HepG2 (cell line): ENCODE results near the gene PCNA. TPM values are rescaled to one million over a fixed set of nuclear protein-coding genes. Genes with fewer than 3 reads are reported as not detected.

ENCODE experiments used
- ARNT ChIP-seq: fragments of 450-650 bp; IDR thresholded peaks from 2 replicates; pipeline ENCODE4 v1.6.1; 2017
- KDM2A ChIP-seq: sonication (generic); formaldehyde crosslinking; IDR thresholded peaks from 2 replicates; pipeline ENCODE4 v1.4.0; 2020; ENCODE audit warnings: low read depth, missing genetic modification reagents, borderline replicate concordance
- YY1 ChIP-seq: IDR thresholded peaks from 2 replicates; pipeline ENCODE4 v1.6.1; 2011; ENCODE audit warnings: low read length, low read depth, moderate library complexity, mild to moderate bottlenecking; ENCODE audit not compliant: insufficient read depth, insufficient replicate concordance
- ZBTB38 ChIP-seq: sonication (generic); formaldehyde crosslinking; IDR thresholded peaks from 2 replicates; pipeline ENCODE4 v1.5.1; 2020; ENCODE audit warnings: mild to moderate bottlenecking, missing genetic modification reagents
- ZNF124 ChIP-seq: sonication (generic); formaldehyde crosslinking; IDR thresholded peaks from 2 replicates; pipeline ENCODE4 v1.4.0; 2020; ENCODE audit warnings: missing genetic modification reagents
- ZNF234 ChIP-seq: sonication (generic); formaldehyde crosslinking; conservative IDR thresholded peaks from 2 replicates; pipeline ENCODE4 v1.5.1; 2020; ENCODE audit warnings: mild to moderate bottlenecking, missing genetic modification reagents
- ZNF431 ChIP-seq: sonication (generic); formaldehyde crosslinking; IDR thresholded peaks from 2 replicates; pipeline ENCODE4 v1.9.0; 2022; ENCODE audit warnings: missing genetic modification reagents, low read depth, mild to moderate bottlenecking, borderline replicate concordance
- ZNF547 ChIP-seq: sonication (generic); formaldehyde crosslinking; IDR thresholded peaks from 2 replicates; pipeline ENCODE4 v1.5.1; 2020; ENCODE audit warnings: mild to moderate bottlenecking, missing genetic modification reagents
- ZNF75D ChIP-seq: sonication (generic); formaldehyde crosslinking; IDR thresholded peaks from 2 replicates; pipeline ENCODE4 v1.8.1; 2023; ENCODE audit warnings: missing genetic modification reagents, mild to moderate bottlenecking, borderline replicate concordance
- polyA plus RNA-seq, 8 experiments: library from polyadenylated mRNA; depleted of rRNA in 3 of 8; stranded (reverse) in 7 of 8; unstranded in 1 of 8; fragments of >200 nt; fragmentation: Illumina TruSeq in 4 of 8; extraction: Trizol in 4 of 8; gene quantifications; 2 replicates each; pipeline versions ENCODE4 v1.2.1 to v1.2.3, GENCODE V29; 2011 to 2016; ENCODE audit warnings: low read depth in 4 of 8, missing spikeins in 1 of 8, mixed read lengths in 1 of 8; ENCODE audit not compliant: insufficient read depth in 1 of 8
- total RNA-seq, 5 experiments: library from RNA; depleted of rRNA; stranded (reverse); fragments of >200 nt; fragmentation: Illumina TruSeq; extraction: Trizol; gene quantifications; 2 replicates each; pipeline ENCODE4 v1.2.3, GENCODE V29; 2016; ENCODE audit warnings: low read depth in 1 of 5
- TF ChIP-seq, protein P1 (sequence below): sonication (generic); formaldehyde crosslinking; IDR thresholded peaks from 2 replicates; pipeline ENCODE4 v1.9.0; 2021; ENCODE audit warnings: missing genetic modification reagents, mild to moderate bottlenecking, borderline replicate concordance
- TF ChIP-seq, protein P2 (sequence below): sonication (generic); formaldehyde crosslinking; IDR thresholded peaks from 2 replicates; pipeline ENCODE4 v1.5.0; 2020; ENCODE audit warnings: missing genetic modification reagents
- TF ChIP-seq, protein P3 (sequence below): IDR thresholded peaks from 2 replicates; pipeline ENCODE4 v1.6.1; 2016; ENCODE audit warnings: mild to moderate bottlenecking
- TF ChIP-seq, protein P4 (sequence below): sonication (generic); formaldehyde crosslinking; IDR thresholded peaks from 2 replicates; pipeline ENCODE4 v1.5.0; 2020; ENCODE audit warnings: mild to moderate bottlenecking, missing genetic modification reagents, borderline replicate concordance
- TF ChIP-seq, protein P5 (sequence below): sonication (generic); formaldehyde crosslinking; IDR thresholded peaks from 2 replicates; pipeline ENCODE4 v1.5.1; 2020; ENCODE audit warnings: missing genetic modification reagents, mild to moderate bottlenecking, borderline replicate concordance

Gene PCNA
- total and polyA plus RNA-seq, 2 of the 13 experiments (the other 11 are each of a cell fraction or from before 2014, with no cell fraction given), result 229 to 655 TPM

DNA sequence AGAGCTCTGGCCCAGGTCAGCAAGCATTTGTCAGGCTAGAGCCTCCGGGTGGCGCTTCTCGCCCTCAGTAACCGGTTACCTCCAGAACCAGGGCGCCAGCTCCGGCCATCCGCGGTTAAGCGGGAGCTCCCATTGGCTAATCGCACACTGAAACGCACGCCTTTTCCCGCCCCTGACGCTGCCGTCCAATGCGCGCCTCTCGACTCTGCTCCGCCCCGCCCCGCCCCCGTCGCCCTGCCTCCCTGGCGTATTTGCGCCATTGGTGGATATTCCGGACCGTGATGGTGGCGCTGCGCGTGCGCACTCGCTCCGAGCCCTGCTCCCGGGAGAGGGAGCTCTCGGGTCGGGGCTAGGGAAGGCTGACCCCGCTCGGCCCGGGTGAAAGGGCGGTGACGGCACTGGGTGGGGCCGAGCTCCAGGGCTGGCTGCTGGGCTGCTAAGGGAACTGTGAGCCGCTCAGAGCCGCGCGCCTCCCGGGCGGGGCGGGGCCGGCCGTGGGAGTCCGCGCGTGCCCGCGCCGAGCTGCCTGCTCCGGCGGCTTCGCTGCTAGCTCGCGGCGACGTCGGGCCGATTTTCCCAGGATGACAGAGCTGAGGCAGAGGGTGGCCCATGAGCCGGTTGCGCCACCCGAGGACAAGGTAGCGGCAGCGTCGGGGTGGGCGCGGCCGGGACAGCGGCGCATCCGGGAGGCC, 6.9 kb upstream of the PCNA start, which contains the start of gene CDS2 (continued):
- TF ChIP-seq, protein P1, sequence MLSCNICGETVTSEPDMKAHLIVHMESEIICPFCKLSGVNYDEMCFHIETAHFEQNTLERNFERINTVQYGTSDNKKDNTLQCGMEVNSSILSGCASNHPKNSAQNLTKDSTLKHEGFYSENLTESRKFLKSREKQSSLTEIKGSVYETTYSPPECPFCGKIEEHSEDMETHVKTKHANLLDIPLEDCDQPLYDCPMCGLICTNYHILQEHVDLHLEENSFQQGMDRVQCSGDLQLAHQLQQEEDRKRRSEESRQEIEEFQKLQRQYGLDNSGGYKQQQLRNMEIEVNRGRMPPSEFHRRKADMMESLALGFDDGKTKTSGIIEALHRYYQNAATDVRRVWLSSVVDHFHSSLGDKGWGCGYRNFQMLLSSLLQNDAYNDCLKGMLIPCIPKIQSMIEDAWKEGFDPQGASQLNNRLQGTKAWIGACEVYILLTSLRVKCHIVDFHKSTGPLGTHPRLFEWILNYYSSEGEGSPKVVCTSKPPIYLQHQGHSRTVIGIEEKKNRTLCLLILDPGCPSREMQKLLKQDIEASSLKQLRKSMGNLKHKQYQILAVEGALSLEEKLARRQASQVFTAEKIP, result 0 out of 2 replicates have a peak, but pooled peaks have one; percentile 85
- TF ChIP-seq, protein P2, sequence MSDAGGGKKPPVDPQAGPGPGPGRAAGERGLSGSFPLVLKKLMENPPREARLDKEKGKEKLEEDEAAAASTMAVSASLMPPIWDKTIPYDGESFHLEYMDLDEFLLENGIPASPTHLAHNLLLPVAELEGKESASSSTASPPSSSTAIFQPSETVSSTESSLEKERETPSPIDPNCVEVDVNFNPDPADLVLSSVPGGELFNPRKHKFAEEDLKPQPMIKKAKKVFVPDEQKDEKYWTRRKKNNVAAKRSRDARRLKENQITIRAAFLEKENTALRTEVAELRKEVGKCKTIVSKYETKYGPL (CRISPR knock-in tag), result peak; percentile 90
- TF ChIP-seq ZNF547 (CRISPR knock-in tag), result no peak; the same call in 1 of the 2 replicates
- peak; percentile 82 for TF ChIP-seq ZBTB38
- TF ChIP-seq ZNF75D (CRISPR knock-in tag), result no peak
- TF ChIP-seq, protein P3, sequence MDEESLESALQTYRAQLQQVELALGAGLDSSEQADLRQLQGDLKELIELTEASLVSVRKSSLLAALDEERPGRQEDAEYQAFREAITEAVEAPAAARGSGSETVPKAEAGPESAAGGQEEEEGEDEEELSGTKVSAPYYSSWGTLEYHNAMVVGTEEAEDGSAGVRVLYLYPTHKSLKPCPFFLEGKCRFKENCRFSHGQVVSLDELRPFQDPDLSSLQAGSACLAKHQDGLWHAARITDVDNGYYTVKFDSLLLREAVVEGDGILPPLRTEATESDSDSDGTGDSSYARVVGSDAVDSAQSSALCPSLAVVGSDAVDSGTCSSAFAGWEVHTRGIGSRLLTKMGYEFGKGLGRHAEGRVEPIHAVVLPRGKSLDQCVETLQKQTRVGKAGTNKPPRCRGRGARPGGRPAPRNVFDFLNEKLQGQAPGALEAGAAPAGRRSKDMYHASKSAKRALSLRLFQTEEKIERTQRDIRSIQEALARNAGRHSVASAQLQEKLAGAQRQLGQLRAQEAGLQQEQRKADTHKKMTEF, result peak; percentile 94
- TF ChIP-seq ARNT, result no peak
- TF ChIP-seq, protein P4, sequence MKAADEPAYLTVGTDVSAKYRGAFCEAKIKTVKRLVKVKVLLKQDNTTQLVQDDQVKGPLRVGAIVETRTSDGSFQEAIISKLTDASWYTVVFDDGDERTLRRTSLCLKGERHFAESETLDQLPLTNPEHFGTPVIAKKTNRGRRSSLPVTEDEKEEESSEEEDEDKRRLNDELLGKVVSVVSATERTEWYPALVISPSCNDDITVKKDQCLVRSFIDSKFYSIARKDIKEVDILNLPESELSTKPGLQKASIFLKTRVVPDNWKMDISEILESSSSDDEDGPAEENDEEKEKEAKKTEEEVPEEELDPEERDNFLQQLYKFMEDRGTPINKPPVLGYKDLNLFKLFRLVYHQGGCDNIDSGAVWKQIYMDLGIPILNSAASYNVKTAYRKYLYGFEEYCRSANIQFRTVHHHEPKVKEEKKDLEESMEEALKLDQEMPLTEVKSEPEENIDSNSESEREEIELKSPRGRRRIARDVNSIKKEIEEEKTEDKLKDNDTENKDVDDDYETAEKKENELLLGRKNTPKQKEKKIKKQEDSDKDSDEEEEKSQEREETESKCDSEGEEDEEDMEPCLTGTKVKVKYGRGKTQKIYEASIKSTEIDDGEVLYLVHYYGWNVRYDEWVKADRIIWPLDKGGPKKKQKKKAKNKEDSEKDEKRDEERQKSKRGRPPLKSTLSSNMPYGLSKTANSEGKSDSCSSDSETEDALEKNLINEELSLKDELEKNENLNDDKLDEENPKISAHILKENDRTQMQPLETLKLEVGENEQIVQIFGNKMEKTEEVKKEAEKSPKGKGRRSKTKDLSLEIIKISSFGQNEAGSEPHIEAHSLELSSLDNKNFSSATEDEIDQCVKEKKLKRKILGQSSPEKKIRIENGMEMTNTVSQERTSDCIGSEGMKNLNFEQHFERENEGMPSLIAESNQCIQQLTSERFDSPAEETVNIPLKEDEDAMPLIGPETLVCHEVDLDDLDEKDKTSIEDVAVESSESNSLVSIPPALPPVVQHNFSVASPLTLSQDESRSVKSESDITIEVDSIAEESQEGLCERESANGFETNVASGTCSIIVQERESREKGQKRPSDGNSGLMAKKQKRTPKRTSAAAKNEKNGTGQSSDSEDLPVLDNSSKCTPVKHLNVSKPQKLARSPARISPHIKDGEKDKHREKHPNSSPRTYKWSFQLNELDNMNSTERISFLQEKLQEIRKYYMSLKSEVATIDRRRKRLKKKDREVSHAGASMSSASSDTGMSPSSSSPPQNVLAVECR, result peak; percentile 93
- TF ChIP-seq, protein P5, sequence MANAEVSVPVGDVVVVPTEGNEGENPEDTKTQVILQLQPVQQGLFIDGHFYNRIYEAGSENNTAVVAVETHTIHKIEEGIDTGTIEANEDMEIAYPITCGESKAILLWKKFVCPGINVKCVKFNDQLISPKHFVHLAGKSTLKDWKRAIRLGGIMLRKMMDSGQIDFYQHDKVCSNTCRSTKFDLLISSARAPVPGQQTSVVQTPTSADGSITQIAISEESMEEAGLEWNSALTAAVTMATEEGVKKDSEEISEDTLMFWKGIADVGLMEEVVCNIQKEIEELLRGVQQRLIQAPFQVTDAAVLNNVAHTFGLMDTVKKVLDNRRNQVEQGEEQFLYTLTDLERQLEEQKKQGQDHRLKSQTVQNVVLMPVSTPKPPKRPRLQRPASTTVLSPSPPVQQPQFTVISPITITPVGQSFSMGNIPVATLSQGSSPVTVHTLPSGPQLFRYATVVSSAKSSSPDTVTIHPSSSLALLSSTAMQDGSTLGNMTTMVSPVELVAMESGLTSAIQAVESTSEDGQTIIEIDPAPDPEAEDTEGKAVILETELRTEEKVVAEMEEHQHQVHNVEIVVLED, result peak; percentile 92
- peak; percentile 81; the same call in 1 of the 2 replicates for TF ChIP-seq ZNF124 (CRISPR knock-in tag)
- TF ChIP-seq ZNF234 (CRISPR knock-in tag), result no peak
- peak; percentile 94 for TF ChIP-seq KDM2A (CRISPR knock-in tag)
- TF ChIP-seq ZNF431, result peak; percentile 27
- TF ChIP-seq YY1, result peak; percentile 87
